Ovary (tissue), 9 donors: ENCODE results near the gene ODC1. TPM values are rescaled to one million over a fixed set of nuclear protein-coding genes. Genes with fewer than 3 reads are reported as not detected.

Source experiments
- DNase-seq, 5 donors: peaks; one replicate each; pipeline ENCODE4 v3.0.0-alpha.2; 2019 to 2020
- H3K27ac ChIP-seq, 2 donors: fragments of 200-600 bp; one replicate each; pipeline versions ENCODE4 v1.5.1 to v1.8.0; 2019 to 2022
- H3K27me3 ChIP-seq: fragments of 200-600 bp; one replicate; pipeline ENCODE4 v1.8.0; 2022
- H3K36me3 ChIP-seq: fragments of 200-600 bp; sonication (generic); one replicate; pipeline ENCODE4 v1.5.1; 2019
- H3K4me1 ChIP-seq: one replicate; pipeline ENCODE4 v1.8.1; 2013; ENCODE audit warnings: mild to moderate bottlenecking, moderate library complexity; ENCODE audit not compliant: insufficient read depth
- H3K4me3 ChIP-seq: fragments of 200-600 bp; sonication (generic); one replicate; pipeline ENCODE4 v1.5.1; 2017
- H3K9me3 ChIP-seq, 2 donors: fragments of 200-600 bp in 1 of 2; sonication (generic) in 1 of 2; one replicate each; pipeline versions ENCODE4 v1.5.1 to v1.8.1; 2013 to 2019; ENCODE audit warnings: mild to moderate bottlenecking in 1 of 2, moderate library complexity in 1 of 2
- EP300 ChIP-seq: sonication (generic); formaldehyde crosslinking; IDR thresholded peaks from one replicate; pipeline ENCODE4 v1.6.1; 2017; ENCODE audit warnings: antibody characterized with exemption
- POLR2A ChIP-seq: fragments of 450-650 bp; IDR thresholded peaks from one replicate; pipeline ENCODE4 v1.6.1; 2017; ENCODE audit warnings: antibody characterized with exemption, mild to moderate bottlenecking, moderate library complexity
- WGBS, 3 donors: extraction: QIAGEN DNeasy Blood & Tissue Kit in 1 of 3; methylation state at CpG; one replicate each; pipeline versions ENCODE4 v1.1.5 to v1.1.7; 2013 to 2017; 5-methylcytosine and 5-hydroxymethylcytosine counted together
- intact Hi-C, 4 donors: fragments of 100-400 bp; cut with DNase I; formaldehyde crosslinking; loops; one replicate each; pipeline versions ENCODE4 v1.11.0 to v1.15.1; 2022 to 2023
- polyA plus RNA-seq, 2 donors: library from polyadenylated mRNA; stranded (reverse); fragments of 200-250 nt in 1 of 2; fragments of 350-450 nt in 1 of 2; fragmentation: Illumina TruSeq in 1 of 2; extraction: RNeasy Lipid Tissue Mini Kit (QIAGEN cat#74804) in 1 of 2; gene quantifications; one replicate each; pipeline ENCODE4 v1.2.3, GENCODE V29; 2013 to 2014
- total RNA-seq, 7 donors: library from RNA; depleted of rRNA in 2 of 7; stranded (reverse); fragments of >200 nt in 2 of 7; fragmentation: NEBNext Ultra II Directional in 3 of 7; extraction: Animal tissue kit (Norgen Biotek cat#: 25700) in 3 of 7; gene quantifications; one replicate each; pipeline versions ENCODE4 v1.1.0 to v1.2.4, GENCODE V29; 2016 to 2023
- TF ChIP-seq, protein P1 (sequence below), 3 donors: fragments of 450-650 bp in 2 of 3; fragments of 200-600 bp in 1 of 3; IDR thresholded peaks; one replicate each; pipeline versions ENCODE4 v1.5.1 to v1.8.0; 2016 to 2022; ENCODE audit warnings: antibody characterized with exemption in 3 of 3, mild to moderate bottlenecking in 1 of 3
- donor health status: DM: no; HTN: no; CAD: no; lungs with moderate emphysema.
- donor health status: DM: no; HTN: no; CAD: no.
- donor health status: Bipolar disorder and iron deficiency.
- donor health status: DM: yes; HTN: yes; CAD: no.
- donor health status: DM: no; HTN: no; CAD: no.
- donor health status: DM: yes; HTN: yes; CAD: no.

ODC1 gene
- total and polyA plus RNA-seq, 9 donors, result 29.1 to 160 (median 55.7) TPM

DNA sequence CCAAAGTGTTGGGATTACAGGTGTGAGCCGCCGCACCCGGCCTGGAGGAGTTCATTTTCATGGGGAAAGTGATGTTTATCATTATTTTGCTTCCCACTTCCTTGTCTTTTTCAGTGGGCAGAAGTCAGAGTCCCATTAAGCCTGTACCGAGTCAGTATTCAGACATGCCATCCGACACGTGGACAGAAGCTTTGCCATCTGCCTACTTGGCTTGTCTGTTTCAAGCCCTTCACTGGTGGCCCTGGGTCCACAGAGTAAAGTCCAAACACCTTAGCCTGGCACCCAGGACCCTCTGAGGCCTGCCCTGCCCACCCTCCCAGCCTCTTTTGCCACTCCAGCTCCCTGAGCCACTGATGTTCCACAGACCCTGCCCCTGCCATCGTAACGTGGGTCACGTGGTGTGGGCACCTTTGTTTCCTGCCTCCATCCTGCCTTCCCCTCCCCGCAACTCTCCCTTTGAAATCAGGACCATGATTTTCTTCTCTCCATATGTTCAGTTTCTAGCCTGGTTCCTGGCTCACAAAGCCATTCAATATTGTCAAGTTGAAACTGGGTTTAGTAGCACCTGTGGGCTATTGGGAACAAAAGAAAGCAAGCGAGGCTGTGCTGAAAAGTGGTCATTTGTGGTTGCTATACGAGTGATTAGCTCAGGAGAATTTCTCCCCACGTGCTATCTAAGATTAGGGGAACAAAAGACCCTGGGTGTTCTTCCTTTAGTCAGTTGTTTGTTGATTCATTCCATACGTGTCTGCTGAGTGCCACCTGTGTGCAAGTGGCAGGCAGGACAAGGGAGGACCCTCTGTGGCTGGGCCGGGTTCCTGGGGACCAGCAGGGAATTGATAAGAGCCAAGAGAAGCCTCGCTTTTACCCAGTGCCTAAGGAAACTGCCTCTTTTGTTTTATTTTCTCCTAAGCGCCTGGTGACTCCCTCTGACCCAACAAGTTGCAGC lies 5.1 kb upstream of the ODC1 start:
- no peak for DNase-seq
- Histone ChIP-seq H3K4me3 (no peak overlapping the region), H3K4me1 (no peaks in the 10 kb centered on the region), H3K27me3 (no peaks in the 10 kb centered on the region), H3K9me3 (no peaks in the 10 kb centered on the region), H3K27ac (no peak overlapping the region), H3K36me3 (no peaks in the 10 kb centered on the region)
- WGBS, 3 donors, result 84 to 88% (median 87%) methylated on average over 17 of the region's 17 CpGs
- TF ChIP-seq EP300, result no peak
- TF ChIP-seq, protein P1, sequence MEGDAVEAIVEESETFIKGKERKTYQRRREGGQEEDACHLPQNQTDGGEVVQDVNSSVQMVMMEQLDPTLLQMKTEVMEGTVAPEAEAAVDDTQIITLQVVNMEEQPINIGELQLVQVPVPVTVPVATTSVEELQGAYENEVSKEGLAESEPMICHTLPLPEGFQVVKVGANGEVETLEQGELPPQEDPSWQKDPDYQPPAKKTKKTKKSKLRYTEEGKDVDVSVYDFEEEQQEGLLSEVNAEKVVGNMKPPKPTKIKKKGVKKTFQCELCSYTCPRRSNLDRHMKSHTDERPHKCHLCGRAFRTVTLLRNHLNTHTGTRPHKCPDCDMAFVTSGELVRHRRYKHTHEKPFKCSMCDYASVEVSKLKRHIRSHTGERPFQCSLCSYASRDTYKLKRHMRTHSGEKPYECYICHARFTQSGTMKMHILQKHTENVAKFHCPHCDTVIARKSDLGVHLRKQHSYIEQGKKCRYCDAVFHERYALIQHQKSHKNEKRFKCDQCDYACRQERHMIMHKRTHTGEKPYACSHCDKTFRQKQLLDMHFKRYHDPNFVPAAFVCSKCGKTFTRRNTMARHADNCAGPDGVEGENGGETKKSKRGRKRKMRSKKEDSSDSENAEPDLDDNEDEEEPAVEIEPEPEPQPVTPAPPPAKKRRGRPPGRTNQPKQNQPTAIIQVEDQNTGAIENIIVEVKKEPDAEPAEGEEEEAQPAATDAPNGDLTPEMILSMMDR (IDR thresholded peaks at IDR 0.05), result no peak
- no peak for TF ChIP-seq POLR2A
- intact Hi-C loops, result no loop called here

DNA sequence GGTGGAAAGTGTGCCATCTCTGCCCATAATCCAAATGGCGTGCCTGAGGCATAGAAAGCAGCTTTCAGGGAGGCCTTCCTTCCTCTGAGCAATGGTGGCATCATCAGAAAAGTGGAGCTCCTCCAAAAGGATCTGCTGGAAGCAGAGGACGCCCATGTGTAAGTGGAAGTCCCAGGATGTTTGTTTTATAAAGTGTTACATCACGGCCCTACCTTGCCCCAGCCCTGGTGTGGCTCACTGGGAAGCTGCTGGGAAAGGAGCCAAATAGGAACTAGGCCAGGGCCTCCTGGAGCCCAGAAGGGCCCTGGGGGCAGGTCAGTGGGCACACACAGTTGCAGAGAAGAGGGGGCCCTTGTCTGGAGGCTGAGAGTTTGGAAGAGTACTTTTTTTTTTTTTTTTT lies 4.2 kb upstream of the ODC1 start:
- Histone ChIP-seq H3K36me3 (no peaks in the 10 kb centered on the region), H3K9me3 (no peaks in the 10 kb centered on the region), H3K27me3 (no peaks in the 10 kb centered on the region), H3K4me1 (no peaks in the 10 kb centered on the region), H3K27ac (no peak overlapping the region), H3K4me3 (no peak overlapping the region)
- no peak for TF ChIP-seq POLR2A
- TF ChIP-seq, protein P1 (IDR thresholded peaks at IDR 0.05), result no peak
- no peak for TF ChIP-seq EP300
- no peak for DNase-seq
- intact Hi-C loops, result no loop called here
- WGBS, 3 donors, result 71 to 80% (median 77%) methylated on average over 3 of the region's 3 CpGs

DNA sequence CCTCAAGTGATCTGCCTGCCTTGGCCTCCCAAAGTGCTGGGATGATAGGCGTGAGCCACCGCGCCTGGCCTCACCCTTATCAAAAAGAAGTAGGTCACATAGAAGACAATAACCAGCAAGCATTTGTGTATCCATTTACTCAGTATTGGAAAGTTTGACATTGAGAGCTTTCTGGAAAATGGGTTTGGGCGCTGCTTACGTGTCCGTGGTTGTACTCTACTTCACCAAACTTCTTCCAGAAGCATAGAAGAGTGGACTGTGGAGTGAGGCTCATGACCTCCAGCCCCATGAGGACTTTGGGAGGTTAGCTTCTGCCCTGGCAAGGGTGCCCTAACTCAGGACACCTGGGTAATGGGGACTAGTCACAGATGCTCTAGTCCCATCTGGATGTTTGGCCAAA lies 3.7 kb upstream of the ODC1 start:
- no peak overlapping the region for H3K27ac ChIP-seq
- no peaks in the 10 kb centered on the region for H3K9me3 ChIP-seq
- H3K36me3 ChIP-seq, result no peaks in the 10 kb centered on the region
- WGBS, 3 donors, result 96 to 97% (median 96%) methylated on average over 6 of the region's 6 CpGs
- no peaks in the 10 kb centered on the region for H3K27me3 ChIP-seq
- H3K4me3 ChIP-seq, result no peak overlapping the region
- TF ChIP-seq EP300 (no peak), POLR2A (no peak)
- TF ChIP-seq, protein P1 (IDR thresholded peaks at IDR 0.05), result no peak
- DNase-seq, result no peak
- H3K4me1 ChIP-seq, result no peaks in the 10 kb centered on the region
- intact Hi-C loops, result no loop called here

DNA sequence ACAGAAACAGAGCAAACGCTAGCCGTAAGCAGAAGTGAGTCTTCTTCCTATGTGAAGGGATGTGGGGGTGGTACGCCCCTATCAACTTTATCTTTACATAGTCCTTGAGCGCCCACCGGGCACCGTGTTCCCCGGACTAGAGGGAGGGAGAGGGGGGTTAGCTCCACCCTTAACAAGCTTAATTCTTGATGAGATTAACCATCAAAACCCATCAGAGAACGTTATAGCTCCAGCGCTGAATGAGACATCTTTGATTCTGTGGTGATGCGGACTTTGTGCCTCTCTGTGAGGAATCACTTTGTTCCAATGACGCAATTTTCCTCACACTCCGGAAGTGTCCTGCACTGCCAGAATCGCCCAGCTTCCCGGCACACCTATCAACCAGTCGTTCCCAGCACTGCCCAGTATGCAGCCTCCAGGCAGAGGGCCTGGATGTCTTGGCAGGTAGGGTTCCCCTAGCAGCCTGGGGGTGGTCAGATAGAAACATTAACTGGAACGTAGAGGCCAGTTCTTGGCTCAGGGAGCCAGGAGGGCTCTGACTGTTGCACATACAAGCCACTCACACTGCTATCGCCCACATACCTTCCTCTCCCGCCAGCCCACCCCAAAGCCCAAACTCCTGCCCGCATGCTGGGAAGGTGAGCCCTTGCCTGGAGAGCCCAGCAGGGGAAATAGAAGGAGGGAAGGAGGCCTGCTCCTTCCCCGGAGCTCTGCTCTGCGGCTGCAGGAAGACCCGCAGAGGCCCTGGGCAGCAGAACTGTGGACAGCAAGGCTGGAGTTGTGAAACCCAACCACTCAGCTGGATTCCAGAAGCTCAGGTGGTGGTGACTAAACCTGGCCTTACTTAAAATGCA lies 1.9 kb upstream of the ODC1 start:
- Histone ChIP-seq H3K4me1 (no peaks in the 10 kb centered on the region), H3K27me3 (no peaks in the 10 kb centered on the region), H3K4me3 (no peak overlapping the region), H3K27ac (no peak overlapping the region), H3K36me3 (no peaks in the 10 kb centered on the region), H3K9me3 (no peaks in the 10 kb centered on the region)
- WGBS, 3 donors, result 60 to 70% (median 61%) methylated on average over 22 of the region's 22 CpGs
- DNase-seq, result peak in 2 of 5 donors; percentile 35 to 38
- intact Hi-C loops, result no loop called here
- TF ChIP-seq EP300, result no peak
- TF ChIP-seq POLR2A, result no peak
- TF ChIP-seq, protein P1 (IDR thresholded peaks at IDR 0.05), result no peak
